GM23338 (cell line): ENCODE results near the gene PAQR6. TPM values are rescaled to one million over a fixed set of nuclear protein-coding genes. Genes with fewer than 3 reads are reported as not detected.

Experiments
- ATAC-seq: fragments of 200-7000 bp; cut with Tn5 transposase; 3 replicates; pipeline ENCODE4 v1.9.1; 2020
- DNase-seq: peaks from one replicate; pipeline ENCODE4 v3.0.0-alpha.2; 2015; ENCODE audit warnings: low spot score
- H2AFZ ChIP-seq: fragments of 200-600 bp; sonication (generic); 2 replicates; pipeline ENCODE4 v1.8.0; 2016; ENCODE audit warnings: antibody characterized with exemption, mild to moderate bottlenecking, moderate library complexity
- H3F3A ChIP-seq: fragments of 200-600 bp; sonication (generic); replicated peaks from 2 replicates; pipeline ENCODE4 v1.8.0; 2017; ENCODE audit warnings: antibody characterized with exemption, mixed run types, low read depth
- H3K27ac ChIP-seq: fragments of 200-600 bp; sonication (generic); 2 replicates; pipeline ENCODE4 v1.6.1; 2016; ENCODE audit warnings: low read depth
- H3K27me3 ChIP-seq: fragments of 200-600 bp; sonication (generic); 2 replicates; pipeline ENCODE4 v1.8.0; 2016; ENCODE audit warnings: mild to moderate bottlenecking, mixed run types, moderate library complexity; ENCODE audit not compliant: insufficient read depth
- H3K36me3 ChIP-seq: fragments of 200-600 bp; sonication (generic); 2 replicates; pipeline ENCODE4 v1.8.0; 2016; ENCODE audit warnings: mild to moderate bottlenecking; ENCODE audit not compliant: insufficient read depth
- H3K4me1 ChIP-seq: fragments of 200-600 bp; sonication (generic); 2 replicates; pipeline ENCODE4 v1.8.0; 2016; ENCODE audit warnings: mild to moderate bottlenecking, moderate library complexity; ENCODE audit not compliant: insufficient read depth
- H3K4me2 ChIP-seq: fragments of 200-600 bp; sonication (generic); 2 replicates; pipeline ENCODE4 v1.7.1; 2017; ENCODE audit warnings: mixed run types
- H3K4me3 ChIP-seq: fragments of 200-600 bp; sonication (generic); 2 replicates; pipeline ENCODE4 v1.6.1; 2016; ENCODE audit warnings: mixed run types
- H3K79me2 ChIP-seq: fragments of 200-600 bp; sonication (generic); replicated peaks from 2 replicates; pipeline ENCODE4 v1.8.0; 2017; ENCODE audit warnings: mild to moderate bottlenecking; ENCODE audit not compliant: insufficient read depth
- H3K9me2 ChIP-seq: fragments of 200-600 bp; sonication (generic); 2 replicates; pipeline ENCODE4 v1.8.0; 2017; ENCODE audit not compliant: insufficient read depth
- H4K20me1 ChIP-seq: fragments of 200-600 bp; sonication (generic); replicated peaks from 2 replicates; pipeline ENCODE4 v1.8.0; 2017; ENCODE audit warnings: mild to moderate bottlenecking; ENCODE audit not compliant: insufficient read depth
- H3K27ac Mint-ChIP-seq: 2 replicates; pipeline ENCODE4 v1.8.0; 2020; ENCODE audit warnings: inconsistent platforms, mild to moderate bottlenecking, moderate library complexity, mixed read lengths
- H3K27me3 Mint-ChIP-seq: 3 replicates; pipeline ENCODE4 v1.8.0; 2022; ENCODE audit warnings: low read depth, mild to moderate bottlenecking, moderate library complexity, mixed read lengths, inconsistent platforms; ENCODE audit not compliant: insufficient read depth, poor library complexity
- H3K36me3 Mint-ChIP-seq: 3 replicates; pipeline ENCODE4 v1.8.0; 2021; ENCODE audit warnings: low read depth, mild to moderate bottlenecking, inconsistent platforms, moderate library complexity, mixed read lengths
- H3K4me1 Mint-ChIP-seq: 3 replicates; pipeline ENCODE4 v1.8.0; 2020; ENCODE audit warnings: mild to moderate bottlenecking, inconsistent platforms, mixed read lengths
- H3K4me3 Mint-ChIP-seq: 3 replicates; pipeline ENCODE4 v1.8.0; 2021; ENCODE audit warnings: moderate library complexity, mild to moderate bottlenecking, inconsistent platforms, mixed read lengths
- H3K9me3 Mint-ChIP-seq: 3 replicates; pipeline ENCODE4 v1.8.0; 2020; ENCODE audit warnings: moderate library complexity, mild to moderate bottlenecking, inconsistent platforms, mixed read lengths
- EZH2phosphoT487 ChIP-seq: fragments of 200-600 bp; sonication (generic); IDR thresholded peaks from one replicate; pipeline ENCODE4 v1.8.1; 2018; ENCODE audit warnings: antibody characterized with exemption; ENCODE audit not compliant: unreplicated experiment
- STAT1 ChIP-seq: IDR thresholded peaks from one replicate; pipeline ENCODE4 v1.6.1; 2016; ENCODE audit warnings: antibody characterized with exemption; ENCODE audit not compliant: unreplicated experiment
- ZNF331 ChIP-seq: fragments of 250-450 bp; sonication (Bioruptor Pico); IDR thresholded peaks from 2 replicates; pipeline ENCODE4 v1.5.0; 2020; ENCODE audit warnings: low read depth, mild to moderate bottlenecking, moderate library complexity
- ZNF462 ChIP-seq: fragments of 250-450 bp; sonication (Bioruptor Pico); IDR thresholded peaks from 2 replicates; pipeline ENCODE4 v1.5.0; 2020; ENCODE audit warnings: mild to moderate bottlenecking, moderate library complexity
- polyA plus RNA-seq: library from polyadenylated mRNA; unstranded; fragments of >200 nt; fragmentation: Nextera tagmentation; extraction: Ambion mirVana; gene quantifications from 2 replicates; pipeline ENCODE4 v1.2.1, GENCODE V29; 2016
- total RNA-seq: library from RNA; depleted of rRNA; stranded (reverse); fragments of >200 nt; shearing (Covaris generic); gene quantifications from 2 replicates; pipeline ENCODE4 v1.2.3, GENCODE V29; 2014

Gene PAQR6
- total and polyA plus RNA-seq, 2 experiments from 2014 or later, result 2.4 to 4.2 TPM

GRCh38 chr1:156226116-156226538, 21.7 kb downstream of the PAQR6 start (continued):
- TF ChIP-seq ZNF462 (CRISPR knock-in tag), result no peak

GRCh38 chr1:156225677-156226014, 22.2 kb downstream of the PAQR6 start:
- Histone ChIP-seq H3K36me3 (peaks cover 17% of the 10 kb centered on the region; the same call in 1 of the 2 replicates), H3K4me3 (no peak overlapping the region)
- H3K27me3 Mint-ChIP-seq, result no peaks in the 10 kb centered on the region

More at GRCh38 chr1:156225677-156226014, 22.2 kb downstream of the PAQR6 start:
- no peak overlapping the region for H2AFZ ChIP-seq
- Mint-ChIP-seq H3K9me3 (no peaks in the 10 kb centered on the region), H3K36me3 (peaks cover 55% of the 10 kb centered on the region), H3K4me3 (no peak overlapping the region), H3K4me1 (peaks cover 4% of the 10 kb centered on the region; the same call in 2 of the 3 replicates), H3K27ac (peak overlapping the region; percentile 19)
- peaks cover 20% of the 10 kb centered on the region for H3F3A ChIP-seq
- ATAC-seq (no peak), DNase-seq (no peak)
- no peaks in the 10 kb centered on the region for H3K4me1 ChIP-seq
- H3K27me3 ChIP-seq, result no peaks in the 10 kb centered on the region
- H3K4me2 ChIP-seq, result no peak overlapping the region
- 0 out of 2 replicates have a peak, but pooled peaks cover 3% of the 10 kb centered on the region for H4K20me1 ChIP-seq
- 0 out of 2 replicates have a peak overlapping the region, but pooled peaks have one; percentile 9 for H3K27ac ChIP-seq
- TF ChIP-seq ZNF331 (CRISPR knock-in tag) (no peak), STAT1 (no peak), EZH2phosphoT487 (no peak)
- peaks cover 9% of the 10 kb centered on the region; the same call in 1 of the 2 replicates for H3K79me2 ChIP-seq
- H3K9me2 ChIP-seq, result no peaks in the 10 kb centered on the region
